SU-DHL-6 (cell line): ENCODE results near the gene CARD19.

Experiments
- H2AFZ ChIP-seq: fragments of 200-600 bp; sonication (generic); 2 replicates; pipeline ENCODE4 v1.6.1; 2014; ENCODE audit warnings: low read depth, mild to moderate bottlenecking, moderate library complexity, mixed read lengths, antibody characterized with exemption, low read length; ENCODE audit not compliant: severe bottlenecking
- H3F3A ChIP-seq: fragments of 200-600 bp; shearing (Covaris generic); 2 replicates; pipeline ENCODE4 v1.6.0; 2016; ENCODE audit warnings: antibody characterized with exemption, mild to moderate bottlenecking; ENCODE audit not compliant: insufficient read depth
- H3K27ac ChIP-seq: fragments of 200-600 bp; sonication (generic); 2 replicates; pipeline ENCODE4 v1.5.1; 2016; ENCODE audit warnings: low read depth, mild to moderate bottlenecking, low read length, moderate library complexity, mixed read lengths
- H3K27me3 ChIP-seq: fragments of 200-600 bp; sonication (generic), shearing (Covaris generic); 2 replicates; pipeline ENCODE4 v1.6.0; 2014; ENCODE audit warnings: mild to moderate bottlenecking, low read length
- H3K36me3 ChIP-seq: fragments of 200-600 bp; sonication (generic); 2 replicates; pipeline ENCODE4 v1.6.1; 2014; ENCODE audit warnings: mild to moderate bottlenecking, low read length, mixed read lengths
- H3K4me2 ChIP-seq: fragments of 300-600, 200-600 bp; shearing (Covaris generic), sonication (generic); 2 replicates; pipeline ENCODE4 v1.6.0; 2014; ENCODE audit warnings: low read length, low read depth, mild to moderate bottlenecking; ENCODE audit not compliant: poor library complexity, severe bottlenecking
- H3K4me3 ChIP-seq: fragments of 200-600 bp; sonication (generic); 2 replicates; pipeline ENCODE4 v1.5.1; 2014; ENCODE audit warnings: antibody characterized with exemption, low read length, mild to moderate bottlenecking, mixed read lengths; ENCODE audit not compliant: insufficient read depth, poor library complexity, severe bottlenecking
- H3K79me2 ChIP-seq: fragments of 200-600 bp; sonication (generic); 2 replicates; pipeline ENCODE4 v1.6.1; 2014; ENCODE audit warnings: mild to moderate bottlenecking, low read length, moderate library complexity; ENCODE audit not compliant: insufficient read depth
- H3K9ac ChIP-seq: fragments of 200-600 bp; sonication (generic); 2 replicates; pipeline ENCODE4 v1.7.0; 2014; ENCODE audit warnings: mild to moderate bottlenecking, low read length
- H3K9me2 ChIP-seq: fragments of 200-600 bp; sonication (generic); replicated peaks from 2 replicates; pipeline ENCODE4 v1.6.1; 2014; ENCODE audit warnings: low read length; ENCODE audit not compliant: insufficient read depth
- H3K9me3 ChIP-seq: fragments of 200-600 bp; sonication (generic); 2 replicates; pipeline ENCODE4 v1.6.1; 2014; ENCODE audit warnings: low read length, mixed read lengths; ENCODE audit not compliant: insufficient read depth
- H4K20me1 ChIP-seq: fragments of 200-600 bp; sonication (generic); 2 replicates; pipeline ENCODE4 v1.6.1; 2014; ENCODE audit warnings: low read depth, mild to moderate bottlenecking, antibody characterized with exemption, low read length, moderate library complexity, mixed read lengths
- CTCF ChIP-seq: fragments of 200-600 bp; sonication (generic); IDR thresholded peaks from one replicate; pipeline ENCODE4 v1.5.1; 2017; ENCODE audit warnings: antibody characterized with exemption, mild to moderate bottlenecking, low read length, moderate library complexity; ENCODE audit not compliant: insufficient read depth, poor library complexity, severe bottlenecking

The CARD19 gene

GRCh38 chr9:93161786-93162562 is 66.0 kb downstream of the CARD19 start:
- TF ChIP-seq CTCF = no peak
- H3K4me2 ChIP-seq = no peak overlapping the region

More at GRCh38 chr9:93161786-93162562, 66.0 kb downstream of the CARD19 start:
- Histone ChIP-seq H3K9me2 (no peaks in the 10 kb centered on the region), H3K9ac (no peak overlapping the region), H3K9me3 (no peaks in the 10 kb centered on the region), H3K79me2 (no peaks in the 10 kb centered on the region), H3K36me3 (no peaks in the 10 kb centered on the region), H3K27me3 (no peaks in the 10 kb centered on the region), H4K20me1 (no peaks in the 10 kb centered on the region), H3F3A (no peaks in the 10 kb centered on the region), H3K27ac (no peak overlapping the region), H3K4me3 (no peak overlapping the region), H2AFZ (no peak overlapping the region)
